GM19351 (cell line): ENCODE measurements around the gene ISOC2.

Experiments used
- ATAC-seq: cut with Tn5 transposase; IDR thresholded peaks from one replicate; pipeline ENCODE4 v1.9.1; 2021; ENCODE audit warnings: mild to moderate bottlenecking, moderate library complexity; ENCODE audit not compliant: unreplicated experiment

The ISOC2 gene

GRCh38 chr19:55490478-55491432 lies 29.3 kb upstream of the ISOC2 start:
- no peak for ATAC-seq

- no peak for ATAC-seq
These were observed 28.5 kb upstream of the ISOC2 start for GRCh38 chr19:55489711-55490477.

- no peak for ATAC-seq
These were observed 27.7 kb upstream of the ISOC2 start for GRCh38 chr19:55488986-55489710.

GRCh38 chr19:55487924-55488687 lies 26.7 kb upstream of the ISOC2 start, which contains the start of gene SSC5D:
TSS of gene SSC5D (plus strand) at chr19:55488436. CDS start at chr19:55488590, 154 bp downstream.
- no peak for ATAC-seq

- ATAC-seq, result no peak
These were observed 25.8 kb upstream of the ISOC2 start for GRCh38 chr19:55486971-55487923.

GRCh38 chr19:55486043-55486970 lies 24.9 kb upstream of the ISOC2 start:
- no peak for ATAC-seq

GRCh38 chr19:55485439-55486011 lies 24.1 kb upstream of the ISOC2 start:
- ATAC-seq, result no peak

- ATAC-seq, result peak; percentile 56
These were observed 23.4 kb upstream of the ISOC2 start, which contains the start of gene NAT14 for GRCh38 chr19:55484593-55485438. TSS of gene NAT14 (plus strand) at chr19:55485188. CDS start at chr19:55485709, 521 bp downstream.

- ATAC-seq, result no peak
These were observed 22.5 kb upstream of the ISOC2 start for GRCh38 chr19:55483706-55484592.

GRCh38 chr19:55482967-55483705 lies 21.7 kb upstream of the ISOC2 start:
- no peak for ATAC-seq

GRCh38 chr19:55482156-55482961 lies 20.9 kb upstream of the ISOC2 start:
- ATAC-seq, result no peak

GRCh38 chr19:55481794-55482155 lies 20.3 kb upstream of the ISOC2 start:
- no peak for ATAC-seq

- no peak for ATAC-seq
These were observed 19.8 kb upstream of the ISOC2 start for GRCh38 chr19:55481148-55481793.
